ENCODE measurements around the gene LARP1B. TPM values are rescaled to one million over a fixed set of nuclear protein-coding genes. Genes with fewer than 3 reads are reported as not detected.

Gene LARP1B
- total and polyA plus RNA-seq, 2 experiments from 2014 or later: 5.8 to 16.7 TPM

GRCh38 chr4:128176643-128177042, 115.5 kb downstream of the LARP1B start:
- DNase-seq (ENCODE audit: low read depth in 1 of 2, low spot score in 1 of 2): no peak
- H3K4me3 ChIP-seq: no peak overlapping the region
- no peak for TF ChIP-seq CTCF (IDR thresholded peaks at IDR 0.05; ENCODE audit: low read depth, low read length)
- no peaks in the 10 kb centered on the region for H3K9me3 ChIP-seq (ENCODE audit: low read depth)
- H3K36me3 ChIP-seq: peaks cover 13% of the 10 kb centered on the region
- H3K27me3 ChIP-seq: no peaks in the 10 kb centered on the region
- no peaks in the 10 kb centered on the region for H3K4me1 ChIP-seq (ENCODE audit: low read depth)
- no peak overlapping the region for H3K27ac ChIP-seq

- no peaks in the 10 kb centered on the region for H3K27me3 ChIP-seq
- peak in 1 of 2 donors; percentile 12 for DNase-seq (ENCODE audit: low read depth in 1 of 2, low spot score in 1 of 2)
- no peak overlapping the region for H3K27ac ChIP-seq
- TF ChIP-seq CTCF (IDR thresholded peaks at IDR 0.05; ENCODE audit: low read depth, low read length): no peak
- no peak overlapping the region for H3K4me3 ChIP-seq
- H3K4me1 ChIP-seq (ENCODE audit: low read depth): no peaks in the 10 kb centered on the region
- no peaks in the 10 kb centered on the region for H3K9me3 ChIP-seq (ENCODE audit: low read depth)
- peaks cover 13% of the 10 kb centered on the region for H3K36me3 ChIP-seq
Measured at GRCh38 chr4:128177498-128177897, 116.4 kb downstream of the LARP1B start.

- no peaks in the 10 kb centered on the region for H3K9me3 ChIP-seq (ENCODE audit: low read depth)
- H3K27ac ChIP-seq: no peak overlapping the region
- H3K27me3 ChIP-seq: no peaks in the 10 kb centered on the region
- no peaks in the 10 kb centered on the region for H3K36me3 ChIP-seq
- H3K4me3 ChIP-seq: no peak overlapping the region
- TF ChIP-seq CTCF (IDR thresholded peaks at IDR 0.05; ENCODE audit: low read depth, low read length): no peak
- H3K4me1 ChIP-seq (ENCODE audit: low read depth): no peaks in the 10 kb centered on the region
- DNase-seq (ENCODE audit: low read depth in 1 of 2, low spot score in 1 of 2): no peak
Measured at GRCh38 chr4:128186623-128187022, 125.5 kb downstream of the LARP1B start.

DNA sequence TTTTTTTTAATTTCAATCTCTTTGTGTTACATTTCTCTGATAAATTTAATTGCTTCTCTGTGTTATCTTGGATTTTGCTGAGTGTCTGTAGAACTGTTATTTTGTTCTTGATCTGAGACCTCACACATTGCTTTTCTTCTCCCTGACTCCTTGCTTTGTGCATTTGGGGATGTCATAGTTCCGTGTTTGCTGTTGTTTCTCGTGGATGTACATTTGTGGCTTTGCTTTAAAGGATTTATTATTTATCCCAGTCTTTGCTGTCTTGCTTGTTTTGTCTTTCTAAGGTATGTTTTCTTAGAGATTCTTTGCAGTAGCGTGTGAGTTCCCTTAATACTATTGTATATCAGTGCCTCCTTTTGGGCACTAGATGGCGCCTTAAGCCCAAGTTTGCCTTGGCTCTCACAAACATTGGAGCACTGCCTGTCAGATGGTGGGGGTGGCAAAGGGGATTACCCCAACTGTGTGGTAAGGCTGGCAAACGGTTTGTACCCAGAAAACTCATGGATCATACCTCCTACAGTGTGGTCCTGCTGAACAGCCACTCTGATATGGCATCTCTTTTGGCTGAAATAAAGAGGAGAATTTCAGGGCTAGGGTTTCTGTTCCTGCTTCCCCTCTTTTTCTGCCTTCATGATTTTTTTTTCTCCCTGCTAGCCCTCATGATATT, 130.1 kb downstream of the LARP1B start:
- no peak overlapping the region for H3K27ac ChIP-seq

GRCh38 chr4:128220286-128221235, 159.4 kb downstream of the LARP1B start:
- no peak overlapping the region for H3K27ac ChIP-seq
- H3K27me3 ChIP-seq: no peaks in the 10 kb centered on the region
- no peaks in the 10 kb centered on the region for H3K9me3 ChIP-seq (ENCODE audit: low read depth)
- H3K4me3 ChIP-seq: no peak overlapping the region
- DNase-seq (ENCODE audit: low read depth in 1 of 2, low spot score in 1 of 2): peak in 1 of 2 donors; percentile 62
- peak; percentile 27 for TF ChIP-seq CTCF (IDR thresholded peaks at IDR 0.05; ENCODE audit: low read depth, low read length)
- H3K4me1 ChIP-seq (ENCODE audit: low read depth): no peaks in the 10 kb centered on the region
- no peaks in the 10 kb centered on the region for H3K36me3 ChIP-seq

More for the DNA sequence above, 130.1 kb downstream of the LARP1B start:
- no peaks in the 10 kb centered on the region for H3K9me3 ChIP-seq (ENCODE audit: low read depth)
- peak; percentile 87 for TF ChIP-seq CTCF (IDR thresholded peaks at IDR 0.05; ENCODE audit: low read depth, low read length)
- H3K36me3 ChIP-seq: no peaks in the 10 kb centered on the region
- peak; percentile 66 to 81 for DNase-seq (ENCODE audit: low read depth in 1 of 2, low spot score in 1 of 2)
- no peak overlapping the region for H3K4me3 ChIP-seq
- no peaks in the 10 kb centered on the region for H3K4me1 ChIP-seq (ENCODE audit: low read depth)
- H3K27me3 ChIP-seq: no peaks in the 10 kb centered on the region
